IMR-90 (cell line): Measurements from ENCODE around the gene AGT. TPM values are rescaled to one million over a fixed set of nuclear protein-coding genes. Genes with fewer than 3 reads are reported as not detected.

Source experiments
- ATAC-seq: fragments of 200-7000 bp; cut with Tn5 transposase; 2 replicates; pipeline ENCODE4 v1.9.1; 2020; ENCODE audit warnings: low read depth, mild to moderate bottlenecking, moderate library complexity
- BruUV-seq: library from RNA; stranded (reverse); fragments of 400-500 nt; replicated peaks from 2 replicates; lab custom pipeline; 2021; lab: Mats Ljungman, UMichigan
- CTCF ChIA-PET: fragments of 300-600 bp; formaldehyde crosslinking; extraction: SDS; loops from one replicate; lab custom pipeline; 2021; ENCODE audit warnings: antibody characterized with exemption; lab: Yijun Ruan, JAX
- POLR2A ChIA-PET: fragments of 300-600 bp; sonication (Branson Sonifier 250); formaldehyde crosslinking; loops from one replicate; lab custom pipeline; 2022; ENCODE audit warnings: antibody characterized with exemption; ENCODE audit not compliant: unreplicated experiment; lab: Charles Lee
- DNase-seq: peaks from one replicate; pipeline ENCODE4 v3.0.0; 2013
- H2AFZ ChIP-seq: replicated peaks from 2 replicates; pipeline ENCODE3; 2013; ENCODE audit warnings: low read length, mild to moderate bottlenecking; ENCODE audit not compliant: poor library complexity
- H2AK5ac ChIP-seq: 2 replicates; pipeline ENCODE4 v1.6.1; 2013; ENCODE audit warnings: low read depth, low read length, inconsistent platforms
- H2AK9ac ChIP-seq: replicated peaks from 2 replicates; pipeline ENCODE3; 2013; ENCODE audit warnings: mild to moderate bottlenecking, low read depth, low read length, moderate library complexity; ENCODE audit not compliant: poor library complexity
- H2BK120ac ChIP-seq: 2 replicates; pipeline ENCODE4 v1.6.1; 2013; ENCODE audit warnings: low read depth, low read length, inconsistent platforms
- H2BK15ac ChIP-seq: 3 replicates; pipeline ENCODE4 v1.6.1; 2013; ENCODE audit warnings: low read depth, low read length, inconsistent platforms
- H2BK20ac ChIP-seq: 2 replicates; pipeline ENCODE4 v1.6.1; 2013; ENCODE audit warnings: low read depth, mild to moderate bottlenecking, inconsistent platforms, low read length, moderate library complexity
- H2BK5ac ChIP-seq: 2 replicates; pipeline ENCODE4 v1.6.1; 2013; ENCODE audit warnings: mild to moderate bottlenecking, low read depth, low read length, inconsistent platforms; ENCODE audit not compliant: poor library complexity, severe bottlenecking
- H3K14ac ChIP-seq: replicated peaks from 2 replicates; pipeline ENCODE4 v1.6.1; 2013; ENCODE audit warnings: low read depth, low read length, inconsistent platforms
- H3K18ac ChIP-seq: 2 replicates; pipeline ENCODE4 v1.6.1; 2013; ENCODE audit warnings: low read depth, low read length, control low read depth
- H3K23ac ChIP-seq: 2 replicates; pipeline ENCODE4 v1.6.1; 2013; ENCODE audit warnings: low read depth, low read length, inconsistent platforms
- H3K27ac ChIP-seq: 2 replicates; pipeline ENCODE4 v1.5.1; 2013; ENCODE audit warnings: mild to moderate bottlenecking, control low read depth, low read length; ENCODE audit not compliant: insufficient read depth
- H3K27me3 ChIP-seq: 2 replicates; pipeline ENCODE4 v1.6.1; 2013; ENCODE audit warnings: low read length; ENCODE audit not compliant: control insufficient read depth, insufficient read depth
- H3K36me3 ChIP-seq: 2 replicates; pipeline ENCODE4 v1.6.1; 2013; ENCODE audit warnings: low read length, mixed read lengths; ENCODE audit not compliant: control insufficient read depth, insufficient read depth
- H3K4ac ChIP-seq: 2 replicates; pipeline ENCODE4 v1.6.1; 2013; ENCODE audit warnings: low read depth, low read length, inconsistent platforms
- H3K4me1 ChIP-seq: 2 replicates; pipeline ENCODE4 v1.6.1; 2013; ENCODE audit warnings: low read length, mixed read lengths; ENCODE audit not compliant: control insufficient read depth, insufficient read depth
- H3K4me2 ChIP-seq: 2 replicates; pipeline ENCODE4 v1.6.1; 2013; ENCODE audit warnings: low read depth, mild to moderate bottlenecking, control low read depth, low read length, moderate library complexity
- H3K4me3 ChIP-seq: 2 replicates; pipeline ENCODE4 v1.5.1; 2013; ENCODE audit warnings: low read depth, mild to moderate bottlenecking, control low read depth, low read length, moderate library complexity; ENCODE audit not compliant: insufficient read depth
- H3K56ac ChIP-seq: 2 replicates; pipeline ENCODE4 v1.6.1; 2013; ENCODE audit warnings: low read length, inconsistent platforms; ENCODE audit not compliant: insufficient read depth; ENCODE audit errors: extremely low read depth
- H3K79me1 ChIP-seq, 2 experiments: 2 replicates each; pipeline ENCODE4 v1.6.1; 2013; ENCODE audit warnings: low read length in 2 of 2, inconsistent platforms in 1 of 2, low read depth in 1 of 2
- H3K9ac ChIP-seq: 2 replicates; pipeline ENCODE4 v1.6.1; 2013; ENCODE audit warnings: low read depth, low read length, control low read depth
- H3K9me1 ChIP-seq: 2 replicates; pipeline ENCODE4 v1.6.1; 2013; ENCODE audit warnings: low read length, inconsistent platforms; ENCODE audit not compliant: insufficient read depth
- H3K9me3 ChIP-seq: 2 replicates; pipeline ENCODE4 v1.6.1; 2013; ENCODE audit warnings: low read length; ENCODE audit not compliant: control insufficient read depth, insufficient read depth
- H4K20me1 ChIP-seq: 2 replicates; pipeline ENCODE4 v1.6.1; 2013; ENCODE audit warnings: low read length, inconsistent platforms; ENCODE audit not compliant: insufficient read depth
- H4K5ac ChIP-seq: 2 replicates; pipeline ENCODE4 v1.6.1; 2013; ENCODE audit warnings: mild to moderate bottlenecking, low read depth, low read length, control low read depth
- H4K8ac ChIP-seq, 2 experiments: 2 replicates each; pipeline ENCODE4 v1.6.1; 2013; ENCODE audit warnings: low read depth in 2 of 2, low read length in 2 of 2, control low read depth in 1 of 2, inconsistent platforms in 1 of 2
- H4K91ac ChIP-seq: 2 replicates; pipeline ENCODE4 v1.6.1; 2013; ENCODE audit warnings: low read depth, low read length, inconsistent platforms; ENCODE audit not compliant: insufficient read depth
- BHLHE40 ChIP-seq: fragments of 150-350 bp; IDR thresholded peaks from 2 replicates; pipeline ENCODE4 v1.6.1; 2016; ENCODE audit warnings: mild to moderate bottlenecking, low read depth, low read length
- CEBPB ChIP-seq: IDR thresholded peaks from 2 replicates; pipeline ENCODE4 v1.6.1; 2012; ENCODE audit warnings: low read depth, low read length, improper control_type of control experiment
- CHD1 ChIP-seq: IDR thresholded peaks from 2 replicates; pipeline ENCODE4 v1.6.1; 2012; ENCODE audit warnings: low read depth, low read length, improper control_type of control experiment
- ELK1 ChIP-seq: fragments of 150-350 bp; IDR thresholded peaks from 2 replicates; pipeline ENCODE4 v1.6.1; 2016; ENCODE audit warnings: low read depth, mild to moderate bottlenecking, low read length, moderate library complexity, borderline replicate concordance
- FOS ChIP-seq: fragments of 150-350 bp; IDR thresholded peaks from 2 replicates; pipeline ENCODE4 v1.6.1; 2016; ENCODE audit warnings: low read depth, low read length
- MAFK ChIP-seq: IDR thresholded peaks from 2 replicates; pipeline ENCODE4 v1.6.1; 2012; ENCODE audit warnings: low read depth, low read length, improper control_type of control experiment
- MAZ ChIP-seq: IDR thresholded peaks from 2 replicates; pipeline ENCODE4 v1.6.1; 2012; ENCODE audit warnings: low read depth, mild to moderate bottlenecking, low read length, improper control_type of control experiment, moderate library complexity, borderline replicate concordance
- MXI1 ChIP-seq: IDR thresholded peaks from 2 replicates; pipeline ENCODE4 v1.6.1; 2012; ENCODE audit warnings: low read depth, mild to moderate bottlenecking, low read length, moderate library complexity, borderline replicate concordance
- NFE2L2 ChIP-seq: fragments of 150-350 bp; IDR thresholded peaks from 2 replicates; pipeline ENCODE4 v1.6.1; 2016; ENCODE audit warnings: low read depth, mild to moderate bottlenecking, low read length
- POLR2A ChIP-seq: IDR thresholded peaks from 2 replicates; pipeline ENCODE4 v1.6.1; 2012; ENCODE audit warnings: mild to moderate bottlenecking, low read depth, low read length
- RAD21 ChIP-seq: IDR thresholded peaks from 2 replicates; pipeline ENCODE4 v1.6.1; 2012; ENCODE audit warnings: low read length, improper control_type of control experiment
- RCOR1 ChIP-seq: IDR thresholded peaks from 2 replicates; pipeline ENCODE4 v1.6.1; 2012; ENCODE audit warnings: mild to moderate bottlenecking, low read length, improper control_type of control experiment; ENCODE audit not compliant: insufficient replicate concordance
- RFX5 ChIP-seq: IDR thresholded peaks from 2 replicates; pipeline ENCODE4 v1.8.0; 2012; ENCODE audit warnings: low read depth, mild to moderate bottlenecking, low read length, moderate library complexity
- SMC3 ChIP-seq: fragments of 150-350 bp; IDR thresholded peaks from 2 replicates; pipeline ENCODE4 v1.6.1; 2016; ENCODE audit warnings: low read depth, mild to moderate bottlenecking, antibody characterized with exemption, low read length, moderate library complexity
- USF2 ChIP-seq: fragments of 150-350 bp; IDR thresholded peaks from 2 replicates; pipeline ENCODE4 v1.6.1; 2017; ENCODE audit warnings: mild to moderate bottlenecking, antibody characterized with exemption, low read length, low read depth
- WGBS, 2 experiments: methylation state at CpG; one replicate each; pipeline versions ENCODE4 v1.1.5 to v1.1.7; 2013; ENCODE audit warnings: missing lambda C conversion rate in 2 of 2; ENCODE audit not compliant: insufficient read length in 1 of 2; ENCODE audit errors: extremely low coverage in 2 of 2; 5-methylcytosine and 5-hydroxymethylcytosine counted together
- dilution Hi-C: fragments of 300-500 bp; cut with HindIII; formaldehyde crosslinking; loops from one replicate; pipeline ENCODE4 v1.14.3; 2018; ENCODE audit warnings: low sequenced_read_pairs; ENCODE audit not compliant: unreplicated experiment
- in situ Hi-C: fragments of 300-500 bp; cut with MboI; formaldehyde crosslinking; loops from 3 replicates; pipeline ENCODE4 v1.14.3; 2019; ENCODE audit warnings: low sequenced_read_pairs, inconsistent platforms, mixed read lengths
- intact Hi-C: fragments of 100-400 bp; cut with micrococcal nuclease; formaldehyde crosslinking; loops from 2 replicates; pipeline ENCODE4 v1.10.0; 2022
- polyA plus RNA-seq, 3 experiments: library from polyadenylated mRNA; depleted of rRNA; stranded (reverse); fragments of >200 nt; gene quantifications; 2 replicates each; pipeline ENCODE4 v1.2.3, GENCODE V29; 2012; ENCODE audit warnings: low replicate concordance in 1 of 3
- total RNA-seq: library from RNA; depleted of rRNA; stranded (reverse); fragments of >200 nt; gene quantifications from 2 replicates; pipeline ENCODE4 v1.2.3, GENCODE V29; 2012
- TF ChIP-seq, protein P1 (sequence below): conservative IDR thresholded peaks from 2 replicates; pipeline ENCODE4 v1.5.1; 2012; ENCODE audit warnings: mild to moderate bottlenecking, low read depth, low read length, improper control_type of control experiment

The AGT gene
- total and polyA plus RNA-seq, 2 of the 4 experiments (the other 2 are of a cell fraction): 0.18 to 0.34 TPM

- H3K9me3 ChIP-seq: no peaks in the 10 kb centered on the region
- no peak for ATAC-seq
- H2BK5ac ChIP-seq: no peak overlapping the region
- BruUV-seq: no TSS peak
- H3K14ac ChIP-seq: no peak overlapping the region
- DNase-seq: no peak
- H4K5ac ChIP-seq: no peak overlapping the region
- H2AK5ac ChIP-seq: no peak overlapping the region
- H3K4me3 ChIP-seq: no peak overlapping the region
- H3K36me3 ChIP-seq: no peaks in the 10 kb centered on the region
- no peak overlapping the region for H3K23ac ChIP-seq
- H3K4me2 ChIP-seq: no peak overlapping the region
- H3K27me3 ChIP-seq: peaks cover 3% of the 10 kb centered on the region; the same call in 1 of the 2 replicates
- TF ChIP-seq SMC3: no peak
- TF ChIP-seq MAFK: no peak
- no peak for TF ChIP-seq USF2
- TF ChIP-seq MAZ: no peak
- TF ChIP-seq, protein P1, sequence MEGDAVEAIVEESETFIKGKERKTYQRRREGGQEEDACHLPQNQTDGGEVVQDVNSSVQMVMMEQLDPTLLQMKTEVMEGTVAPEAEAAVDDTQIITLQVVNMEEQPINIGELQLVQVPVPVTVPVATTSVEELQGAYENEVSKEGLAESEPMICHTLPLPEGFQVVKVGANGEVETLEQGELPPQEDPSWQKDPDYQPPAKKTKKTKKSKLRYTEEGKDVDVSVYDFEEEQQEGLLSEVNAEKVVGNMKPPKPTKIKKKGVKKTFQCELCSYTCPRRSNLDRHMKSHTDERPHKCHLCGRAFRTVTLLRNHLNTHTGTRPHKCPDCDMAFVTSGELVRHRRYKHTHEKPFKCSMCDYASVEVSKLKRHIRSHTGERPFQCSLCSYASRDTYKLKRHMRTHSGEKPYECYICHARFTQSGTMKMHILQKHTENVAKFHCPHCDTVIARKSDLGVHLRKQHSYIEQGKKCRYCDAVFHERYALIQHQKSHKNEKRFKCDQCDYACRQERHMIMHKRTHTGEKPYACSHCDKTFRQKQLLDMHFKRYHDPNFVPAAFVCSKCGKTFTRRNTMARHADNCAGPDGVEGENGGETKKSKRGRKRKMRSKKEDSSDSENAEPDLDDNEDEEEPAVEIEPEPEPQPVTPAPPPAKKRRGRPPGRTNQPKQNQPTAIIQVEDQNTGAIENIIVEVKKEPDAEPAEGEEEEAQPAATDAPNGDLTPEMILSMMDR: no peak
- no peak for TF ChIP-seq NFE2L2
- TF ChIP-seq BHLHE40: no peak
- TF ChIP-seq CHD1: no peak
- no peak for TF ChIP-seq RCOR1
- TF ChIP-seq RAD21: no peak
- no peak for TF ChIP-seq MXI1
- TF ChIP-seq CEBPB: no peak
- no peak for TF ChIP-seq FOS
- no peak for TF ChIP-seq RFX5
- no peak for TF ChIP-seq ELK1
- no peak for TF ChIP-seq POLR2A
- H3K9ac ChIP-seq: no peak overlapping the region
- WGBS, 2 experiments: 60% methylated on average over 3 of the region's 17 CpGs; no CpG with 5 or more reads in 1 of the 2 experiments
- no peak overlapping the region for H4K91ac ChIP-seq
- no peaks in the 10 kb centered on the region for H3K79me1 ChIP-seq
- H3K18ac ChIP-seq: no peak overlapping the region
- no peaks in the 10 kb centered on the region for H4K20me1 ChIP-seq
- H3K27ac ChIP-seq: no peak overlapping the region
- in situ Hi-C loops (no loop called here), intact Hi-C loops (loop anchor here (5.0 kb wide), 1 partner anchor 40 kb away; no protein-coding TSS in a partner anchor), dilution Hi-C loops (no loop called here)
- H2BK120ac ChIP-seq: no peak overlapping the region
- H2AFZ ChIP-seq: peak overlapping the region; percentile 8
- H3K56ac ChIP-seq: no peak overlapping the region
- H2AK9ac ChIP-seq: no peak overlapping the region
- H3K9me1 ChIP-seq: peaks cover 4% of the 10 kb centered on the region; the same call in 1 of the 2 replicates
- H2BK20ac ChIP-seq: no peak overlapping the region
- H3K4ac ChIP-seq: no peak overlapping the region
- ChIA-PET POLR2A (no interaction called here), CTCF (no interaction called here)
- no peak overlapping the region for H4K8ac ChIP-seq
- H2BK15ac ChIP-seq: no peak overlapping the region
- H3K4me1 ChIP-seq: peaks cover 10% of the 10 kb centered on the region
Measured at GRCh38 chr1:230712470-230712942, 1.4 kb downstream of the AGT start.
